ENCODE data around the gene MMP2. TPM values are rescaled to one million over a fixed set of nuclear protein-coding genes. Genes with fewer than 3 reads are reported as not detected.
A peak's percentile ranks its signal among the peaks of the same experiment; 100 is the strongest.

Gene MMP2
- total and polyA plus RNA-seq, 2 of the 13 experiments (the other 11 are each of a cell fraction or from before 2014, with no cell fraction given) = 0.31 to 1.3 TPM

- no peak for TF ChIP-seq PHB2 (IDR thresholded peaks at IDR 0.05; ENCODE audit: partially characterized antibody)
- no peak for TF ChIP-seq HMGA1 (CRISPR knock-in tag; conservative IDR thresholded peaks at IDR 0.05)
- no peak for TF ChIP-seq NFIB (CRISPR knock-in tag; IDR thresholded peaks at IDR 0.05; ENCODE audit: borderline replicate concordance)
- TF ChIP-seq THRA (CRISPR knock-in tag; IDR thresholded peaks at IDR 0.05; ENCODE audit: borderline replicate concordance) = peak; percentile 74; the same call in 1 of the 2 replicates
- TF ChIP-seq NFYB (CRISPR knock-in tag; IDR thresholded peaks at IDR 0.05) = no peak
- no peak for TF ChIP-seq ZSCAN21 (CRISPR knock-in tag; IDR thresholded peaks at IDR 0.05; ENCODE audit: borderline replicate concordance)
- TF ChIP-seq ZFP62 (CRISPR knock-in tag; IDR thresholded peaks at IDR 0.05) = no peak
- no peak for TF ChIP-seq MYNN (CRISPR knock-in tag; IDR thresholded peaks at IDR 0.05; ENCODE audit: low read depth)
- TF ChIP-seq ZNF709 (CRISPR knock-in tag; IDR thresholded peaks at IDR 0.05) = no peak; the same call in 1 of the 2 replicates
- no peak for TF ChIP-seq BHLHE40 (IDR thresholded peaks at IDR 0.05; ENCODE audit: low read length)
- no peak for TF ChIP-seq ZNF362 (CRISPR knock-in tag; IDR thresholded peaks at IDR 0.05; ENCODE audit: borderline replicate concordance)
- TF ChIP-seq PRPF4 (IDR thresholded peaks at IDR 0.05; ENCODE audit: low read depth, low read length, poor library complexity, severe bottlenecking) = no peak
- no peak for TF ChIP-seq ZNF253 (CRISPR knock-in tag; IDR thresholded peaks at IDR 0.05; ENCODE audit: borderline replicate concordance)
- peak; percentile 53; the same call in 1 of the 2 replicates for TF ChIP-seq MEIS2 (CRISPR knock-in tag; IDR thresholded peaks at IDR 0.05)
- no peak for TF ChIP-seq SYNCRIP (IDR thresholded peaks at IDR 0.05; ENCODE audit: insufficient read depth, low read depth, low read length)
- no peak for TF ChIP-seq CHD2 (IDR thresholded peaks at IDR 0.05; ENCODE audit: low read depth, low read length)
- TF ChIP-seq MYC (CRISPR knock-in tag; IDR thresholded peaks at IDR 0.05; ENCODE audit: borderline replicate concordance) = no peak
- TF ChIP-seq ZBTB49 (CRISPR knock-in tag; IDR thresholded peaks at IDR 0.05; ENCODE audit: borderline replicate concordance) = no peak
- no peak for TF ChIP-seq ZNF10 (CRISPR knock-in tag; IDR thresholded peaks at IDR 0.05; ENCODE audit: borderline replicate concordance, low read depth)
- TF ChIP-seq GTF3A (CRISPR knock-in tag; conservative IDR thresholded peaks at IDR 0.05) = no peak
- TF ChIP-seq ZNF484 (CRISPR knock-in tag; IDR thresholded peaks at IDR 0.05; ENCODE audit: borderline replicate concordance, low read depth) = no peak
- TF ChIP-seq ZNF143 (CRISPR knock-in tag; IDR thresholded peaks at IDR 0.05) = no peak
- TF ChIP-seq CREM (IDR thresholded peaks at IDR 0.05) = no peak
- no peak for TF ChIP-seq CREM (CRISPR knock-in tag; IDR thresholded peaks at IDR 0.05)
Measured at GRCh38 chr16:55465077-55465896, 13.7 kb upstream of the MMP2 start (continued).

Data from HepG2 (cell line).